Stimulated activated CD8-positive, alpha-beta memory T cell treated with anti-CD3 and anti-CD28 coated beads, Interleukin-12 subunit alpha, Interleukin-12 subunit beta, amount 100 ng/mL, for 24 hours (primary cell): ENCODE measurements around the gene PRPSAP2.
"Not testable (repeated sequence)": the region's sequence is repeated elsewhere in the genome, so short reads cannot be mapped to it uniquely, and the experiment has no call there.

Experiments
- DNase-seq: peaks from one replicate; pipeline ENCODE4 v3.0.0-alpha.2; 2020; ENCODE audit errors: extremely low read depth

Gene PRPSAP2

GRCh38 chr17:18944646-18945045, 86.7 kb downstream of the PRPSAP2 start:
- DNase-seq: no peak

GRCh38 chr17:18946536-18946935, 88.6 kb downstream of the PRPSAP2 start:
- no peak for DNase-seq

GRCh38 chr17:18947866-18948265, 89.9 kb downstream of the PRPSAP2 start:
- DNase-seq: no peak

GRCh38 chr17:18948476-18949006, 90.6 kb downstream of the PRPSAP2 start:
- DNase-seq: no peak

- no peak for DNase-seq
These were observed 91.6 kb downstream of the PRPSAP2 start for GRCh38 chr17:18949566-18949965.

GRCh38 chr17:18950346-18950745, 92.4 kb downstream of the PRPSAP2 start:
- DNase-seq: no peak

- DNase-seq: no peak
These were observed 93.3 kb downstream of the PRPSAP2 start for GRCh38 chr17:18950944-18951905.

GRCh38 chr17:18951941-18952842, 94.3 kb downstream of the PRPSAP2 start, which contains the start of gene SLC5A10:
SLC5A10 (plus strand) TSS chr17:18952165; CDS start chr17:18952206, 41 bp downstream.
- no peak for DNase-seq

GRCh38 chr17:18953231-18953728, 95.3 kb downstream of the PRPSAP2 start:
- no peak for DNase-seq

- DNase-seq: no peak
These were observed 96.4 kb downstream of the PRPSAP2 start for GRCh38 chr17:18954321-18954720.

GRCh38 chr17:18955009-18955408, 97.1 kb downstream of the PRPSAP2 start:
- DNase-seq: no peak

GRCh38 chr17:18956021-18956420, 98.1 kb downstream of the PRPSAP2 start:
- DNase-seq: not testable (repeated sequence)

- no peak for DNase-seq
These were observed 98.7 kb downstream of the PRPSAP2 start for GRCh38 chr17:18956581-18956980.

GRCh38 chr17:18957831-18958230, 99.9 kb downstream of the PRPSAP2 start:
- DNase-seq: no peak

- no peak for DNase-seq
These were observed 100.7 kb downstream of the PRPSAP2 start for GRCh38 chr17:18958611-18959010.

GRCh38 chr17:18959071-18959844, 101.3 kb downstream of the PRPSAP2 start:
- no peak for DNase-seq

- DNase-seq: no peak
These were observed 101.9 kb downstream of the PRPSAP2 start for GRCh38 chr17:18959845-18960240.

GRCh38 chr17:18960241-18960665, 102.3 kb downstream of the PRPSAP2 start:
- DNase-seq: no peak

GRCh38 chr17:18960803-18961511, 103.0 kb downstream of the PRPSAP2 start:
- DNase-seq: peak; percentile 54
